GM19455 (cell line): Measurements from ENCODE around the gene PTAFR.

Experiments used
- ATAC-seq: cut with Tn5 transposase; IDR thresholded peaks from one replicate; pipeline ENCODE4 v1.9.1; 2021; ENCODE audit not compliant: unreplicated experiment

The PTAFR gene

GRCh38 chr1:28176492-28177470 lies at the start of gene PTAFR:
TSS of gene PTAFR (minus strand) at chr1:28176690. CDS start at chr1:28151021, 25,669 bp downstream.
- no peak for ATAC-seq

- ATAC-seq = no peak
These were observed 36.8 kb upstream of the PTAFR start for GRCh38 chr1:28213315-28213714.

- ATAC-seq = no peak
These were observed 33.2 kb upstream of the PTAFR start for GRCh38 chr1:28209700-28210099.

GRCh38 chr1:28208818-28209441 lies 32.4 kb upstream of the PTAFR start:
- no peak for ATAC-seq

- no peak for ATAC-seq
These were observed 28.8 kb upstream of the PTAFR start for GRCh38 chr1:28205243-28205642.

- no peak for ATAC-seq
These were observed 23.9 kb upstream of the PTAFR start for GRCh38 chr1:28200234-28200873.

- ATAC-seq = peak; percentile 87
These were observed 23.1 kb upstream of the PTAFR start for GRCh38 chr1:28199328-28200233.

GRCh38 chr1:28197682-28198415 lies 21.4 kb upstream of the PTAFR start:
- no peak for ATAC-seq

- no peak for ATAC-seq
These were observed 19.8 kb upstream of the PTAFR start for GRCh38 chr1:28196330-28196729.

- no peak for ATAC-seq
These were observed 19.3 kb upstream of the PTAFR start for GRCh38 chr1:28195780-28196179.

- no peak for ATAC-seq
These were observed 18.0 kb upstream of the PTAFR start for GRCh38 chr1:28194326-28195035.

- no peak for ATAC-seq
These were observed 17.2 kb upstream of the PTAFR start for GRCh38 chr1:28193701-28194161.

GRCh38 chr1:28190996-28191645 lies 14.6 kb upstream of the PTAFR start:
- ATAC-seq = no peak

GRCh38 chr1:28190337-28190979 lies 14.0 kb upstream of the PTAFR start:
- ATAC-seq = no peak

- no peak for ATAC-seq
These were observed 8.6 kb upstream of the PTAFR start for GRCh38 chr1:28185071-28185470.

GRCh38 chr1:28180306-28181305 lies 4.1 kb upstream of the PTAFR start:
- ATAC-seq = no peak
